HEK293 (cell line): ENCODE data around the gene TCEAL8.

ENCODE experiments used
- CTCF ChIA-PET: fragments of 350-600 bp; formaldehyde crosslinking; extraction: SDS; loops from one replicate; lab custom pipeline; 2021; ENCODE audit warnings: antibody characterized with exemption; lab: Yijun Ruan, JAX
- POLR2A ChIA-PET: fragments of 300-600 bp; formaldehyde crosslinking; extraction: SDS; loops from one replicate; lab custom pipeline; 2020; ENCODE audit warnings: antibody characterized with exemption, inconsistent platforms; lab: Yijun Ruan, JAX
- H3K27ac ChIP-seq: fragments of 200-500 bp; sonication (Bioruptor generic); 2 replicates; pipeline ENCODE4 v1.5.1; 2014; ENCODE audit warnings: low read depth, low read length, control low read depth, inconsistent platforms; ENCODE audit errors: extremely low read depth
- H3K36me3 ChIP-seq, 2 experiments: fragments of 200-500 bp in 1 of 2; sonication (Bioruptor generic) in 1 of 2; 1 replicate in 1 of 2; 2 replicates in 1 of 2; pipeline ENCODE4 v1.5.1; 2014 to 2017; ENCODE audit warnings: inconsistent platforms in 2 of 2, low read length in 2 of 2; ENCODE audit not compliant: control insufficient read depth in 2 of 2, insufficient read depth in 1 of 2
- H3K4me1 ChIP-seq: fragments of 200-500 bp; sonication (Bioruptor generic); 2 replicates; pipeline ENCODE4 v1.5.1; 2014; ENCODE audit warnings: mild to moderate bottlenecking, low read length, inconsistent platforms; ENCODE audit not compliant: control insufficient read depth, insufficient read depth
- H3K4me3 ChIP-seq: 2 replicates; pipeline ENCODE4 v1.5.1; 2011; ENCODE audit warnings: low read depth, mild to moderate bottlenecking, control low read depth, low read length, moderate library complexity
- H3K9me3 ChIP-seq: fragments of 200-500 bp; sonication (Bioruptor generic); 2 replicates; pipeline ENCODE4 v1.5.1; 2014; ENCODE audit warnings: low read depth, low read length, inconsistent platforms; ENCODE audit not compliant: control insufficient read depth, insufficient read depth
- ZFP3 ChIP-seq: fragments of 450-650 bp; formaldehyde crosslinking; IDR thresholded peaks from 2 replicates; pipeline ENCODE4 v1.5.1; 2016; ENCODE audit warnings: low read depth, missing biosample characterization, missing genetic modification characterization
- ZNF266 ChIP-seq: fragments of 450-650 bp; formaldehyde crosslinking; IDR thresholded peaks from 2 replicates; pipeline ENCODE4 v1.5.1; 2016; ENCODE audit warnings: missing biosample characterization, missing genetic modification characterization, low read depth
- ZNF549 ChIP-seq: fragments of 450-650 bp; IDR thresholded peaks from 2 replicates; pipeline ENCODE4 v1.5.1; 2018; ENCODE audit warnings: missing biosample characterization, missing genetic modification characterization, mild to moderate bottlenecking, inconsistent platforms, moderate library complexity
- ZNF645 ChIP-seq: fragments of 450-650 bp; formaldehyde crosslinking; IDR thresholded peaks from 2 replicates; pipeline ENCODE4; 2016; ENCODE audit warnings: missing biosample characterization, missing genetic modification characterization
- ZNF664 ChIP-seq: fragments of 450-650 bp; formaldehyde crosslinking; IDR thresholded peaks from 2 replicates; pipeline ENCODE4 v1.5.1; 2016; ENCODE audit warnings: missing biosample characterization, missing genetic modification characterization

Gene TCEAL8

GRCh38 chrX:103210056-103210455 lies 44.9 kb downstream of the TCEAL8 start:
- H3K9me3 ChIP-seq: no peaks in the 10 kb centered on the region
- H3K36me3 ChIP-seq: no peaks in the 10 kb centered on the region
- ChIA-PET POLR2A (no interaction called here), CTCF (interaction anchor here (0.7 to 2.5 kb wide), 5 partner anchors 18 to 280 kb away, joined by 3 to 21 read pairs (median 7); no protein-coding TSS in a partner anchor)
- TF ChIP-seq ZNF645 (tag by site-specific recombination) (no peak), ZNF266 (tag by site-specific recombination) (no peak), ZNF664 (tag by site-specific recombination) (no peak), ZNF549 (no peak), ZFP3 (tag by site-specific recombination) (no peak)
- no peak overlapping the region for H3K27ac ChIP-seq
- H3K4me1 ChIP-seq: no peaks in the 10 kb centered on the region
- no peak overlapping the region for H3K4me3 ChIP-seq
